Fibroblast of the aortic adventitia (primary cell): ENCODE measurements around the gene NT5DC3. TPM values are rescaled to one million over a fixed set of nuclear protein-coding genes. Genes with fewer than 3 reads are reported as not detected.

Experiments used
- DNase-seq: peaks from one replicate; pipeline ENCODE4 v3.0.0-alpha.2; 2010; ENCODE audit warnings: low read depth
- H3K4me3 ChIP-seq: 2 replicates; pipeline ENCODE4 v1.5.1; 2011; ENCODE audit warnings: low read depth, mild to moderate bottlenecking, control low read depth, low read length, moderate library complexity
- total RNA-seq: library from RNA; depleted of rRNA; stranded (reverse); fragments of >200 nt; gene quantifications from 2 replicates; pipeline ENCODE4 v1.2.3, GENCODE V29; 2012; ENCODE audit warnings: low replicate concordance
- TF ChIP-seq, protein P1 (sequence below): IDR thresholded peaks from 2 replicates; pipeline ENCODE4 v1.5.1; 2011; ENCODE audit warnings: mild to moderate bottlenecking, low read length, control low read depth, inconsistent platforms; ENCODE audit not compliant: insufficient read depth

The NT5DC3 gene
- total RNA-seq, 1 donor: 11.7 TPM

- H3K4me3 ChIP-seq: no peak overlapping the region
- TF ChIP-seq, protein P1, sequence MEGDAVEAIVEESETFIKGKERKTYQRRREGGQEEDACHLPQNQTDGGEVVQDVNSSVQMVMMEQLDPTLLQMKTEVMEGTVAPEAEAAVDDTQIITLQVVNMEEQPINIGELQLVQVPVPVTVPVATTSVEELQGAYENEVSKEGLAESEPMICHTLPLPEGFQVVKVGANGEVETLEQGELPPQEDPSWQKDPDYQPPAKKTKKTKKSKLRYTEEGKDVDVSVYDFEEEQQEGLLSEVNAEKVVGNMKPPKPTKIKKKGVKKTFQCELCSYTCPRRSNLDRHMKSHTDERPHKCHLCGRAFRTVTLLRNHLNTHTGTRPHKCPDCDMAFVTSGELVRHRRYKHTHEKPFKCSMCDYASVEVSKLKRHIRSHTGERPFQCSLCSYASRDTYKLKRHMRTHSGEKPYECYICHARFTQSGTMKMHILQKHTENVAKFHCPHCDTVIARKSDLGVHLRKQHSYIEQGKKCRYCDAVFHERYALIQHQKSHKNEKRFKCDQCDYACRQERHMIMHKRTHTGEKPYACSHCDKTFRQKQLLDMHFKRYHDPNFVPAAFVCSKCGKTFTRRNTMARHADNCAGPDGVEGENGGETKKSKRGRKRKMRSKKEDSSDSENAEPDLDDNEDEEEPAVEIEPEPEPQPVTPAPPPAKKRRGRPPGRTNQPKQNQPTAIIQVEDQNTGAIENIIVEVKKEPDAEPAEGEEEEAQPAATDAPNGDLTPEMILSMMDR: no peak
- no peak for DNase-seq
Observed at GRCh38 chr12:103875666-103876065, 34.6 kb upstream of the NT5DC3 start.

DNA sequence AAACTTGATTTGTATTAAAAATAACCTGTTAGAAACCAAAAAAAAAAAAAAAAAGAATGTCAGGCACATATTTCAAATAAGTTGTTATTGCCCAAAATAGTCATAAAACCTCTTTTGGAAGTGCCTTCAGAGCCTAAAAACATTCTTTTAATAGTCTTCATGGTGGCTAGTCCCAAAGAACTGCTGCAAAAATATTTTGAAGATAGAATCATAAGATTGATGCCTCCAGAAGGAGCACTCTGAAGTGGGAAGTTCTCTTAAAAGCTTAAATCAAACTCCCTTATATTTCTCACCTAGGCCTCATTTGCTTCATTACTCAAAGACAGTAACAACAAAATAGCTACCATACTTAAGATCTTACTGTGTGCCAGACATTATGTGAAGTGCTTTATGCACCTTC lies 27.2 kb upstream of the NT5DC3 start:
- TF ChIP-seq, protein P1: no peak
- peak; percentile 14 for DNase-seq
- H3K4me3 ChIP-seq: no peak overlapping the region

DNA sequence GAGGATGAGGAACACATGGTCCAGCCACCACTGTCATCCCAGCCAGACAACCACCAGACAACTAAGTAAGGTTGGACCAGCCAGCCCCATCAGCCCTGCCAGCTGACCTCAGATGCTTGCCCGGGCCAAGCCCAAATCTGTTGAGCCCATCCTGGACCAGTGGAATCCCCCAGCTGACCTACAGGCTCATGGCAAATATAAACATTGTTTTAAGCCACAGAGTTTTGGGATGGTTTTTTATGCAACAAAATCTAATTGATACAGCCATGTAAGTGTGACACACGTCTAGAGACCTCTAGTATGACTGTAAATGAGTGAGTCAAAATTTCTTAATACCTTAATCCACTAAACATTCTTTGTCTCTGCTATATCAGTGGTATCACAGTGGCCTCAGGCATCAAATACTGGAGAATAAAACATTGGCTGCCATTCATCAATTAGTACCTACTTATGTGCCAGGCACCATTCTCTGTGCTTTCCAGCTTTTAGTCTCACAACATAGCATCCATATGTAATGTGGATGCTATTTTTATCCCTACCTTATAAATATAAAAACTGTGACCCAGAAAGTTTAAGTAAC lies 24.2 kb upstream of the NT5DC3 start:
- DNase-seq: no peak
- TF ChIP-seq, protein P1: no peak

GRCh38 chr12:103864710-103865109 lies 23.7 kb upstream of the NT5DC3 start:
- H3K4me3 ChIP-seq: no peak overlapping the region
- DNase-seq: no peak
- TF ChIP-seq, protein P1: no peak

More for the DNA sequence above, 24.2 kb upstream of the NT5DC3 start:
- no peak overlapping the region for H3K4me3 ChIP-seq

GRCh38 chr12:103858953-103859601 lies 18.0 kb upstream of the NT5DC3 start:
- TF ChIP-seq, protein P1: peak; percentile 21
- peak; percentile 93 for DNase-seq
- H3K4me3 ChIP-seq: no peak overlapping the region

GRCh38 chr12:103858335-103858734 lies 17.3 kb upstream of the NT5DC3 start:
- DNase-seq: no peak
- TF ChIP-seq, protein P1: no peak
- no peak overlapping the region for H3K4me3 ChIP-seq
